H1 (cell line): ENCODE measurements around the gene SMIM38. TPM values are rescaled to one million over a fixed set of nuclear protein-coding genes. Genes with fewer than 3 reads are reported as not detected.

Experiments
- CBX8 ChIP-seq: fragments of 300-800, 300-1000 bp; sonication (generic); IDR thresholded peaks from 2 replicates; pipeline ENCODE4 v1.7.1; 2016; ENCODE audit warnings: low read depth, low read length, borderline replicate concordance
- EZH2 ChIP-seq: fragments of 200-600 bp; sonication (generic); IDR thresholded peaks from 2 replicates; pipeline ENCODE4 v1.7.1; 2012; ENCODE audit warnings: low read depth, mild to moderate bottlenecking, moderate library complexity, low read length, inconsistent platforms; ENCODE audit not compliant: severe bottlenecking
- FOSL1 ChIP-seq: IDR thresholded peaks from 2 replicates; pipeline ENCODE4 v1.6.1; 2011; ENCODE audit warnings: mild to moderate bottlenecking, low read depth, low read length, moderate library complexity; ENCODE audit not compliant: insufficient read depth
- HDAC2 ChIP-seq, 2 experiments: fragments of 300-600 bp in 1 of 2; sonication (generic) in 1 of 2; IDR thresholded peaks; 2 replicates each; pipeline ENCODE4 v1.6.1; 2011 to 2012; ENCODE audit warnings: low read depth in 2 of 2, low read length in 2 of 2, mild to moderate bottlenecking in 2 of 2, moderate library complexity in 2 of 2, borderline replicate concordance in 1 of 2, inconsistent platforms in 1 of 2
- NANOG ChIP-seq: IDR thresholded peaks from 2 replicates; pipeline ENCODE4 v1.6.1; 2011; ENCODE audit warnings: low read length, low read depth, mild to moderate bottlenecking, inconsistent platforms; ENCODE audit not compliant: insufficient read depth, poor library complexity, severe bottlenecking
- NRF1 ChIP-seq: IDR thresholded peaks from 2 replicates; pipeline ENCODE4 v1.6.1; 2011; ENCODE audit warnings: mild to moderate bottlenecking, low read depth, low read length, improper control_type of control experiment
- POLR2A ChIP-seq, 2 experiments: IDR thresholded peaks; 1 replicate in 1 of 2; 2 replicates in 1 of 2; pipeline ENCODE4 v1.6.1; 2011; ENCODE audit warnings: low read depth in 2 of 2, low read length in 2 of 2, mild to moderate bottlenecking in 2 of 2; ENCODE audit errors: control extremely low read depth in 1 of 2
- POLR2AphosphoS5 ChIP-seq: IDR thresholded peaks from 2 replicates; pipeline ENCODE4 v1.6.1; 2011; ENCODE audit warnings: low read depth, low read length
- YY1 ChIP-seq: IDR thresholded peaks from 2 replicates; pipeline ENCODE4 v1.6.1; 2011; ENCODE audit warnings: low read depth, mild to moderate bottlenecking, low read length
- polyA plus RNA-seq, 7 experiments: library from polyadenylated mRNA; depleted of rRNA in 3 of 7; stranded (reverse) in 5 of 7; unstranded in 2 of 7; fragments of >200 nt in 5 of 7; fragments of 200-250 nt in 2 of 7; gene quantifications; 1 replicate in 5 of 7; 2 replicates in 1 of 7; 4 replicates in 1 of 7; pipeline versions ENCODE4 v1.2.1 to v1.2.3, GENCODE V29; 2011 to 2013; ENCODE audit warnings: missing spikeins in 2 of 7, mixed read lengths in 2 of 7
- total RNA-seq: library from RNA; stranded (reverse); fragmentation: NEBNext Ultra II Directional; extraction: Animal tissue kit (Norgen Biotek cat#: 25700); gene quantifications from 2 replicates; pipeline ENCODE4 v1.2.1, GENCODE V29; 2021
- TF ChIP-seq, protein P1 (sequence below): fragments of 300-600 bp; sonication (generic); IDR thresholded peaks from 2 replicates; pipeline ENCODE4 v1.7.1; 2012; ENCODE audit warnings: low read length, moderate library complexity, mild to moderate bottlenecking, inconsistent platforms; ENCODE audit not compliant: insufficient replicate concordance

The SMIM38 gene
- total and polyA plus RNA-seq, 2 of the 8 experiments (the other 6 are each of a cell fraction or from before 2014, with no cell fraction given), result 0.17 to 0.20 TPM

DNA sequence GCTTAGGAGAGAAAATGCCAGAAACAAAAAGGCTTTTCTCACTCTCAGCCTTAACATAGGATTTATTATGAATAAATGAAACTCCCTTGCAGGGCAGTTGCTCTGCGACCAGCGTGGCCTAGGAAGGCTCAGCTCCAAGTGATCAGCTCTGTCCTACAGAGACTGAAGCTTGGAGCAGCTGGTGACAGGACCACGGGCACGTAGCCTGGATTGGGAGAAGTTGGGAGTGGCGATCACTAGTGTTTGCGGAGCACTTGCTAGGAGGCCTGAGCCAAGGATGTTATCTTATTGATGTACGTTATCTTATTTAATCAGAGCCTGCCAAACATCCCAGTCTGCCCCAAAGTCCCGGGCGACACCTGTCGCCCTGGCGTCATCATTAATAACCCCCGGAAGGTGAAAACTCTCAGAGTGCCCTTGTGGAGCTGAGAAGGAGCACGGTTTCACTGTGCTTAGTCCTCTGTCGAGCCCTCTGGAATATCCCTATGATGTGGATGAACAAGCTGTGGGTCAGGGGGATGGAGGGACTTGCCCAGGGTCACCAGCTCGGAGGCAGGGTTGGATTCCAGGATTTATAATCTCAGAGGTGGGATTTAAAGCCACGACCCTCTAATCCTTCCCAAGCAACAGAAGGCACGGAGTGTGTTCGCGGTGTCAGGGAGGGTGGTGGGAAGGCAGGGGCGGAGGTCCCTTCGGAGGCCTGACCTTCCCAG is 40.8 kb upstream of the SMIM38 start (continued):
- TF ChIP-seq, protein P1, sequence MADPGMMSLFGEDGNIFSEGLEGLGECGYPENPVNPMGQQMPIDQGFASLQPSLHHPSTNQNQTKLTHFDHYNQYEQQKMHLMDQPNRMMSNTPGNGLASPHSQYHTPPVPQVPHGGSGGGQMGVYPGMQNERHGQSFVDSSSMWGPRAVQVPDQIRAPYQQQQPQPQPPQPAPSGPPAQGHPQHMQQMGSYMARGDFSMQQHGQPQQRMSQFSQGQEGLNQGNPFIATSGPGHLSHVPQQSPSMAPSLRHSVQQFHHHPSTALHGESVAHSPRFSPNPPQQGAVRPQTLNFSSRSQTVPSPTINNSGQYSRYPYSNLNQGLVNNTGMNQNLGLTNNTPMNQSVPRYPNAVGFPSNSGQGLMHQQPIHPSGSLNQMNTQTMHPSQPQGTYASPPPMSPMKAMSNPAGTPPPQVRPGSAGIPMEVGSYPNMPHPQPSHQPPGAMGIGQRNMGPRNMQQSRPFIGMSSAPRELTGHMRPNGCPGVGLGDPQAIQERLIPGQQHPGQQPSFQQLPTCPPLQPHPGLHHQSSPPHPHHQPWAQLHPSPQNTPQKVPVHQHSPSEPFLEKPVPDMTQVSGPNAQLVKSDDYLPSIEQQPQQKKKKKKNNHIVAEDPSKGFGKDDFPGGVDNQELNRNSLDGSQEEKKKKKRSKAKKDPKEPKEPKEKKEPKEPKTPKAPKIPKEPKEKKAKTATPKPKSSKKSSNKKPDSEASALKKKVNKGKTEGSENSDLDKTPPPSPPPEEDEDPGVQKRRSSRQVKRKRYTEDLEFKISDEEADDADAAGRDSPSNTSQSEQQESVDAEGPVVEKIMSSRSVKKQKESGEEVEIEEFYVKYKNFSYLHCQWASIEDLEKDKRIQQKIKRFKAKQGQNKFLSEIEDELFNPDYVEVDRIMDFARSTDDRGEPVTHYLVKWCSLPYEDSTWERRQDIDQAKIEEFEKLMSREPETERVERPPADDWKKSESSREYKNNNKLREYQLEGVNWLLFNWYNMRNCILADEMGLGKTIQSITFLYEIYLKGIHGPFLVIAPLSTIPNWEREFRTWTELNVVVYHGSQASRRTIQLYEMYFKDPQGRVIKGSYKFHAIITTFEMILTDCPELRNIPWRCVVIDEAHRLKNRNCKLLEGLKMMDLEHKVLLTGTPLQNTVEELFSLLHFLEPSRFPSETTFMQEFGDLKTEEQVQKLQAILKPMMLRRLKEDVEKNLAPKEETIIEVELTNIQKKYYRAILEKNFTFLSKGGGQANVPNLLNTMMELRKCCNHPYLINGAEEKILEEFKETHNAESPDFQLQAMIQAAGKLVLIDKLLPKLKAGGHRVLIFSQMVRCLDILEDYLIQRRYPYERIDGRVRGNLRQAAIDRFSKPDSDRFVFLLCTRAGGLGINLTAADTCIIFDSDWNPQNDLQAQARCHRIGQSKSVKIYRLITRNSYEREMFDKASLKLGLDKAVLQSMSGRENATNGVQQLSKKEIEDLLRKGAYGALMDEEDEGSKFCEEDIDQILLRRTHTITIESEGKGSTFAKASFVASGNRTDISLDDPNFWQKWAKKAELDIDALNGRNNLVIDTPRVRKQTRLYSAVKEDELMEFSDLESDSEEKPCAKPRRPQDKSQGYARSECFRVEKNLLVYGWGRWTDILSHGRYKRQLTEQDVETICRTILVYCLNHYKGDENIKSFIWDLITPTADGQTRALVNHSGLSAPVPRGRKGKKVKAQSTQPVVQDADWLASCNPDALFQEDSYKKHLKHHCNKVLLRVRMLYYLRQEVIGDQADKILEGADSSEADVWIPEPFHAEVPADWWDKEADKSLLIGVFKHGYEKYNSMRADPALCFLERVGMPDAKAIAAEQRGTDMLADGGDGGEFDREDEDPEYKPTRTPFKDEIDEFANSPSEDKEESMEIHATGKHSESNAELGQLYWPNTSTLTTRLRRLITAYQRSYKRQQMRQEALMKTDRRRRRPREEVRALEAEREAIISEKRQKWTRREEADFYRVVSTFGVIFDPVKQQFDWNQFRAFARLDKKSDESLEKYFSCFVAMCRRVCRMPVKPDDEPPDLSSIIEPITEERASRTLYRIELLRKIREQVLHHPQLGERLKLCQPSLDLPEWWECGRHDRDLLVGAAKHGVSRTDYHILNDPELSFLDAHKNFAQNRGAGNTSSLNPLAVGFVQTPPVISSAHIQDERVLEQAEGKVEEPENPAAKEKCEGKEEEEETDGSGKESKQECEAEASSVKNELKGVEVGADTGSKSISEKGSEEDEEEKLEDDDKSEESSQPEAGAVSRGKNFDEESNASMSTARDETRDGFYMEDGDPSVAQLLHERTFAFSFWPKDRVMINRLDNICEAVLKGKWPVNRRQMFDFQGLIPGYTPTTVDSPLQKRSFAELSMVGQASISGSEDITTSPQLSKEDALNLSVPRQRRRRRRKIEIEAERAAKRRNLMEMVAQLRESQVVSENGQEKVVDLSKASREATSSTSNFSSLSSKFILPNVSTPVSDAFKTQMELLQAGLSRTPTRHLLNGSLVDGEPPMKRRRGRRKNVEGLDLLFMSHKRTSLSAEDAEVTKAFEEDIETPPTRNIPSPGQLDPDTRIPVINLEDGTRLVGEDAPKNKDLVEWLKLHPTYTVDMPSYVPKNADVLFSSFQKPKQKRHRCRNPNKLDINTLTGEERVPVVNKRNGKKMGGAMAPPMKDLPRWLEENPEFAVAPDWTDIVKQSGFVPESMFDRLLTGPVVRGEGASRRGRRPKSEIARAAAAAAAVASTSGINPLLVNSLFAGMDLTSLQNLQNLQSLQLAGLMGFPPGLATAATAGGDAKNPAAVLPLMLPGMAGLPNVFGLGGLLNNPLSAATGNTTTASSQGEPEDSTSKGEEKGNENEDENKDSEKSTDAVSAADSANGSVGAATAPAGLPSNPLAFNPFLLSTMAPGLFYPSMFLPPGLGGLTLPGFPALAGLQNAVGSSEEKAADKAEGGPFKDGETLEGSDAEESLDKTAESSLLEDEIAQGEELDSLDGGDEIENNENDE, result no peak
- TF ChIP-seq FOSL1, result no peak
- no peak for TF ChIP-seq EZH2
- TF ChIP-seq POLR2A (IDR thresholded peaks at IDR 0.05; ENCODE audit: control extremely low read depth in 1 of 2, low read depth in 2 of 2, low read length in 2 of 2), result no peak
- TF ChIP-seq YY1, result no peak
- TF ChIP-seq HDAC2 (IDR thresholded peaks at IDR 0.05; ENCODE audit: borderline replicate concordance in 1 of 2, low read depth in 2 of 2, low read length in 2 of 2), result no peak
- TF ChIP-seq NRF1, result no peak
- TF ChIP-seq NANOG, result no peak
- TF ChIP-seq CBX8, result no peak
- no peak for TF ChIP-seq POLR2AphosphoS5
